GM12892 (cell line): ENCODE measurements around the gene CGNL1.

Source experiments
- DNase-seq: peaks from one replicate; pipeline ENCODE4 v3.0.0; 2011; ENCODE audit not compliant: insufficient read length
- FAIRE-seq: peaks from 2 replicates; lab custom pipeline; 2011; peaks lifted over from hg19 to GRCh38; lab: Jason Lieb, UNC
- POLR2A ChIP-seq: IDR thresholded peaks from 2 replicates; pipeline ENCODE4 v1.6.1; 2011; ENCODE audit warnings: low read depth, low read length, control low read depth
- POLR2AphosphoS5 ChIP-seq: IDR thresholded peaks from 2 replicates; pipeline ENCODE4 v1.6.1; 2011; ENCODE audit warnings: low read depth, low read length, control low read depth
- TAF1 ChIP-seq: IDR thresholded peaks from 2 replicates; pipeline ENCODE4 v1.6.1; 2011; ENCODE audit warnings: low read depth, mild to moderate bottlenecking, control low read depth, low read length, borderline replicate concordance

Gene CGNL1

DNA sequence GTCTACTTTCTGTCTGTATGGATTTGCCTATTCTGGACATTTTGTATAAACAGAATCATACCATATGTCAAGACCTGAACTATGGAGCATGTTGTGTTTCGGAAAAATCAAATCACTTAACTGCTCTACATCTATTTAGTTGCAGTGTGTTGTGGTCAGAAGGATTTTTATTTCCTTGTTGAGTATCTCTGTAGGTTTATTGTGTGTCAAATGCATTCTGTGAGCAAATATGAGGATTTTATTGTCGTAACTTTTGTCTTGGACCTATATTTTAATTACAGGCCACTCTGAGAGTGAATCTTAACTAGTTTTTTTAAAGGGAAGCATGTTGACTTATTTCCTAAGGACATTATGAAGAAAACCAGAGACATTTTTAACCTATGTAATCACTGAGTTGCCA, 130.8 kb downstream of the CGNL1 start:
- TF ChIP-seq POLR2A (no peak), POLR2AphosphoS5 (no peak), TAF1 (no peak)
- no peak for DNase-seq
- no peak for FAIRE-seq

DNA sequence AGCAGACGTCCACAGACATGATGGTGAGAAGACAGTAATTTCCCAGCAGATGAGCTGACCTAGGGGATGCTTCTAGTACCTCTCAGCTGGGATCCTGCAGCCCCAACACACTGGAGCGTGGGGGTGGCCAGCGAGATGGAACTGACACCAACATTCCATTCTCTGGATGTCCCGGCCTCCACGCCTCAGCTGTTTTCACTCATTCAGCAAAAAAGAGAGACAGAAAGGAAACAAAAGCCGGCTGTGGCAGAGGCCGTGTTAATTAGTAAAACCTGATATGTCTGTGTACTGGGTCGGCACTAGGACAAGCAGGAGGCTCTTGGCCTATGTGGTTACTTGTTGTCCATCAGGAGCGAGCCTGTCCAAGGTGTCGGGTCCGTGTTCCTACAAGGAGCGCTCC, 132.8 kb downstream of the CGNL1 start:
- DNase-seq (no peak), FAIRE-seq (no peak)
- TF ChIP-seq POLR2AphosphoS5 (no peak), TAF1 (no peak), POLR2A (no peak)

DNA sequence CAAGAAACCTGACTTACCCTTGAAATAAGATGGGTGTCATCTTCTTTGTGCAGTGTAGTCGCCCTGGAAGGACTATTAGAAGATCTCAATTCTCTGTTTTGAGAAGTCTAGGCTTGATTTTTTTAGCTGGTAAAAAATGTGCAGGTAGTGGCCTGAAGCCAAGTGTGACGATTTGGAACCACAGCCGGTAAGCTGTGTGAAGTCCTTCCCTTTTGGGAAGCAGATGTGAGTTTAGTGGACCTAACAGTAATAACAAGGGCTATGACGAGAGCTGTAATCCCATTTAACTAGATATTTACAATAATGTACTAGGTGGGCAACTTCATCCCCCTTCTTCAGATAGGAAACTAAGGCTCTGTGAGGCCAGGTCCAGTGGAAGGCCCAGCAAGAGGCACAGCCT, 133.7 kb downstream of the CGNL1 start:
- DNase-seq (no peak), FAIRE-seq (no peak)
- TF ChIP-seq POLR2A (no peak), TAF1 (no peak), POLR2AphosphoS5 (no peak)

DNA sequence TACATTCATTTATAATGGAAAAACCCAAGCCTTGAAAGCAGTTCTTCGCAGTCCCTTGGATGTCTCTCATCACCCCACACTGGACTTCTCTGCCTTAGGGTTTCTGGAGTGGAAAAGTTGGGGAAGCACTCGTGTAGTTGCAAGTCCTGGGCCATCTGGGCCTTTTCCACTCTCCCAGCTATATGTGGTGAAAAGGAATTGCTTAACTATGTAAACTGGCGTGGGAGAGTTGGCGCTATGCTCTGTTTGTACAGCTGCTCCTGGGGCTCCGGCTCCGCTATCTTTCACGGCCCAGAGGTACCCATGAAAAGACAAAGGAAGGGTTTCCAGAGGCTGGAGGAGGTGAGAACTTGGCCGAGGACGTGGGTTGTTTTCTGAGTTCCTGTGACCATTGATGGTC, 134.3 kb downstream of the CGNL1 start:
- FAIRE-seq (no peak), DNase-seq (no peak)
- TF ChIP-seq TAF1 (no peak), POLR2AphosphoS5 (no peak), POLR2A (no peak)

DNA sequence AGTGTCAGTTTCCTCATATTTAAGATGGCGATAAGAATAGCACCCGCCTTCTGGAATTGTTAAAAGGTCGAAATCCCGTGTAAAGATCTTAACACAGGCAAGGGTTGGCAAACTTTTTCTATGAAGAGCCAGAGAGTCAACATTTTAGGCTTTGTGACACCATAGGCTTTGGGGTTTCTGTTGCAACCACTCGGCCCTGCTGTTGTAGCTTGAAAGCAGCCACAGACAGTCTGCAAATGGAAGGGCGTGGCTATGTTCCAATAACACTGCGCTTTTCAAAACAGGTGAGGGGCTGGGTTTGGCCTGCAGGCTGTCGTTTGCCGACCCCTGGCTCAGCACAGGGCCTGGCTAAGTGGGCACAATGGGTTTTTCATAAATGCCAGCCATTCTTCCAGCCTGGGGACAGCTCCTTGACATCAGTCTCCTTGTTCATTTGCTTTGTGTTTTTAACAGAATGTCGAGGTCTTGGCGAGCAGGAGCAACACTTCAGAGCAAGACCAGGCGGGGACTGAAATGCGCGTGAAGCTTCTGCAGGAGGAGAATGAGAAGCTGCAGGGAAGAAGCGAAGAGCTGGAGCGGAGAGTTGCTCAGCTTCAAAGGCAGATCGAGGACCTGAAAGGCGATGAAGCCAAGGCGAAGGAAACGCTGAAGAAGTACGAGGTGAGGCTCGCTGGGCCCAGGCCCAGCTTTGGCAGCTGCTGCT, 140.2 kb downstream of the CGNL1 start:
- TF ChIP-seq TAF1 (no peak), POLR2AphosphoS5 (no peak), POLR2A (no peak)
- DNase-seq (no peak), FAIRE-seq (no peak)

DNA sequence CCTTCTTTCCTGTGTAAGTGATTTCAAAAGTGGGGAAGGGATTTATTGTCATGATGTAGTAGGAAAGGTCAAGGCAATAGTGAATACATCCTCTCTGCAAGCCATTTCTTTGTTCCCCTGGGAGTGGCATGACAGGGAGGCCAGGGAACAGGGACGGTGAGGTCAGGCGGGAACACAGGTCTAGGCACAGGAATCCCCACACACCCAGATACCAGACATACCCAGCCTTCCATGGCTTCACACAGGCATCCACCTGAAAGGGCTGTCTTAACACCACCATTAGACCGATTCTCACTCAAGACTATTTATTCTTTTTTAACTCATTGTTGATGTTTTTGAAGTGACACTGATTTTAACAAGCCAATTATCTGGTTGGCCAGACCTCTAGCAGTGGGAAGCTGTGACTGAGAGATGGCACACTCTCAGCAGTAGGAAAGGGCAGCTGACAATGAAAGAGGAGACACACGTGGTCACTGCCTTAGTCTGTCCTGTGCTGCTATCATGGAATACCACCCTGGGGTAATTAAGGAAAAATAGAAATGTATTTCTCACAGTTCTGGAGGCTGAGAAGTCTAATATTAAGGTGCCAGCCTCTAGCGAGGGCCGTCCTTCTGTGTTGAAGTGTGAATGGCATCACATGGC, 140.8 kb downstream of the CGNL1 start:
- FAIRE-seq, result no peak

DNA sequence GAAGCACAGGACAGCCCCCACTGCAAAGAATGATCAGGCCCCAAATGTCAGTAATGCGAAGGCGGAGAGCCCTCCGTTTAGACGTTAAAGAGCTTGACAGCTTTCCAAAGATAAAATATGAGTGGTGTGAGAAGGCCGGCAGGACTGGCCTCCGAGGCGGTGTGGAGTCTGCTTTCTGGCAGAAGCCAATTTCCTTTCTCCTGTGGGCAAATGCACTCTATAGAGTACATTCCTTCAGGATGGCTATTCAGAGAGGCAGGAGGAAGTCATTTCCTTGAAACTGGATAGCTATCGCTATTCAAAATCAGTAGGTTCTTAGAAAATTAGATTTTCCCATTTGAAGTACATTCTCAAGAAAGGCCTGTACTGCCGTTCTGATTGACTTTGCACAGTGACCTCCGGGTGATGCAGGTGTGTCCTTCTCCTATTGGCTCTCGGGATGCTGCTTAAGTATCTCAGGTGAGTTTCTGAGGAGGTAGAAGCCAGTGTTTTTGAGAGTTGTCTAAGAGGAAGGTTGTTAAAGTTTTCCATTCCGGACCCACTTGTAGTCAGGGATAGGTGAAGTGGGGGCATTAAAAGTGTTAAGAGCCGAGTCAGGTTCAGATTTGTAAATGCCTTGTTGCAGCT, 142.6 kb downstream of the CGNL1 start:
- FAIRE-seq (no peak), DNase-seq (no peak)
- no peak for TF ChIP-seq TAF1
- TF ChIP-seq POLR2A, result no peak
- no peak for TF ChIP-seq POLR2AphosphoS5

More for the DNA sequence above, 140.8 kb downstream of the CGNL1 start:
- TF ChIP-seq TAF1 (no peak), POLR2A (no peak), POLR2AphosphoS5 (no peak)
- DNase-seq, result no peak

DNA sequence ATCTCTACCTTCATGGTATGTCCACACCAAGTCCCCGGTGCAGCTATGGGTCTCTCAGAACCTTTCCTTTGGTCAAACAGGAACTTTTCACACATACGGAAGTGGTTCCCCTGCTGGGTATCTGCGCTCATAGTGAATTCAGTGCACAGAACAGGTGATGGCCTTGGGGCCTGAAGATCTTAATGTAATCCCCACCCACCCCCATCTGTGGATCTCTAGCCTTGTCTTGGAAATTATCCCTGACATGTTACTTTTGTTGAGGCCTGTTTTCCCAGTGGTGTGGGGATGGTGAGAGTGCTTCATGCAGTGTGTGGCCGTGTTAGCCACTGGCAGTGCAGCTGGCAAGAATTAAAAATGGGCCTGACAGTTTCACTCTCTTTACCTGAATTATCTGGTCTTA, 143.5 kb downstream of the CGNL1 start:
- FAIRE-seq (no peak), DNase-seq (no peak)
- TF ChIP-seq POLR2AphosphoS5 (no peak), POLR2A (no peak), TAF1 (no peak)

DNA sequence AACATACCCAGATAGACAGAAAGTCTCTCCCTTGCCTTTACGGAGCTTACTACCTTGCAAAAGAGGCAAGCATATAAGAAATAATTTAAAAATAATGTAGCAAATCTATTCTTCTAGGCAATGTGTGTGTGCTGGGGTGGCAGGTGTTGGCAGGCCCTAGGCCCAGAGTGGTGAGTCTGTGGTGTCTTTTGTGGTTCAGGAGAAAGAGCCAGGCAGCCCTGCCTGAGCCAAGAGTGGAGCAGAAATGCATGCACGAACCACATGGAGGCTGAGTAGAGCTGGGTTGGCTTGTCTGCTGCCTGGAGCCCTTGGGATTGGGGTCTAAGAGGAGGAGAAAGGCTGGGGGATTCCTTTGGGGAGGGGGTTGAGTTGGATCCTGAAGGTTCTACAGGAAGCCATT, 145.2 kb downstream of the CGNL1 start:
- DNase-seq, result no peak
- no peak for FAIRE-seq
- TF ChIP-seq POLR2AphosphoS5 (no peak), TAF1 (no peak), POLR2A (no peak)

DNA sequence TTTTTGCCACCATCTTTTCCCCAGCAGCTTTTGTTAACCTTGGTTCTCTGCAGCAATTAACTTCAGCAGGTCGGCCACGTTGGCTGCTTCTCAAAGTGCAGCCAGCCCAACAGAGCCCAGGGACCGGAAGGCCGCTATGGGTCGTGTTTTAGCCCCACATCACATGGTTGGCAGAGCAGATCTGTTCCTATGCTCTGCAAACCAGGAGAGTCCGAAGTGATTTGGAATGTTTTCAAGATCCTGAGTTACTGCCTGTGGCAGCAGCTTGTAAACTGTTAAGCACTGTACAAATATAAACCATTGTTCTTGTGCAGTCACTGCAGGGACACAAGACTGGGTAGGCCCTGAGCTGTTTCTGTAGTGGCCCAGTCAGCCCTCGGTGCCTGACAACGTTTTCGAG, 145.8 kb downstream of the CGNL1 start:
- FAIRE-seq (no peak), DNase-seq (no peak)
- TF ChIP-seq POLR2A (no peak), TAF1 (no peak), POLR2AphosphoS5 (no peak)

DNA sequence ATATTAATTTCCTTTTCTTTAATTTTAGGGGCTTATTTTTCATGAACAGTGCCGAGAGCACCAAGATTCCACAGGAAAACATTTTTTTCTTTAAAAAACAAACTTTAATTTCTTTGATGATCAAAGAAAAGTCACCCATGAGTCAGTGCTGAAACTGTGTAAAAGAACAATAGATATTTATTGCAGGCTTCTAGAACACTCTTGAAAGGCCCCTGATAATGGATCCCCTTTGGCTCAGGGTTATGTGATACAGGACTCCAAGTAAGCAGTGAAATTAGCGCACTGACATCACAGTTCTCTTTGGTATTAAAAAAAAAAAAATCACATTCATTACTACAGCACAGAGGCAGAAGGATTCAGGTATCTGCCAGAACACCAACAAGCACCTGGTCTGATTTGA, 149.3 kb downstream of the CGNL1 start:
- no peak for FAIRE-seq
- no peak for DNase-seq
- TF ChIP-seq TAF1 (no peak), POLR2A (no peak), POLR2AphosphoS5 (no peak)
